ENCODE data around the gene HEPN1. TPM values are rescaled to one million over a fixed set of nuclear protein-coding genes. Genes with fewer than 3 reads are reported as not detected.
A peak's percentile ranks its signal among the peaks of the same experiment; 100 is the strongest.
"Not testable (repeated sequence)": the region's sequence is repeated elsewhere in the genome, so short reads cannot be mapped to it uniquely, and the experiment has no call there.

The HEPN1 gene
- total RNA-seq, 1 experiment from 2014 or later: not detected

- no peak overlapping the region for H3K4me3 ChIP-seq (ENCODE audit: low read depth in 2 of 2, low read length in 2 of 2)
- ChIA-PET POLR2A (no interaction called here), CTCF (interaction anchor here (0.7 kb wide), 1 partner anchor 129 kb away, joined by 3 read pairs; no protein-coding TSS in a partner anchor)
- no peaks in the 10 kb centered on the region for H3K9me3 ChIP-seq (ENCODE audit: control insufficient read depth, insufficient read depth, low read depth, low read length)
- H3K27ac ChIP-seq (ENCODE audit: low read length): no peak overlapping the region
- peak; percentile 78 for DNase-seq (ENCODE audit: low read depth, low spot score)
- intact Hi-C loops (cut with micrococcal nuclease; ENCODE audit: unreplicated experiment): loop anchor here (1.0 to 10.0 kb wide), 3 partner anchors 180 to 443 kb away; no protein-coding TSS in a partner anchor
- no peaks in the 10 kb centered on the region for H3K36me3 ChIP-seq (ENCODE audit: control insufficient read depth, insufficient read depth, low read length)
- H3K4me1 ChIP-seq (ENCODE audit: control insufficient read depth, insufficient read depth, low read length): no peaks in the 10 kb centered on the region
- BruUV-seq (replicated peaks): no TSS peak
- in situ Hi-C loops (cut with HindIII; ENCODE audit: low pct_unique_long_range_greater_than_20kb, low sequenced_read_pairs): no loop called here
- peak; percentile 99 for ATAC-seq
- no peaks in the 10 kb centered on the region for H3K27me3 ChIP-seq (ENCODE audit: control insufficient read depth, insufficient read depth, low read length)
- TF ChIP-seq POLR2AphosphoS5 (IDR thresholded peaks at IDR 0.05; ENCODE audit: low read depth, low read length): no peak
- TF ChIP-seq TCF7L2 (IDR thresholded peaks at IDR 0.05; ENCODE audit: low read depth, low read length): no peak
- TF ChIP-seq REST (IDR thresholded peaks at IDR 0.05; ENCODE audit: insufficient read depth in 1 of 2, low read depth in 2 of 2, low read length in 1 of 2): no peak
- TF ChIP-seq CTCF (IDR thresholded peaks at IDR 0.05): peak; percentile 77; the same call in 1 of the 2 replicates
- TF ChIP-seq SIN3A (IDR thresholded peaks at IDR 0.05; ENCODE audit: borderline replicate concordance, insufficient read depth, low read depth, low read length): no peak
Measured at GRCh38 chr11:124961972-124962609, 43.0 kb downstream of the HEPN1 start.

- ATAC-seq; POLR2A ChIA-PET; BruUV-seq (replicated peaks); CTCF ChIA-PET; H3K4me3 ChIP-seq (ENCODE audit: low read depth in 2 of 2, low read length in 2 of 2); H3K4me1 ChIP-seq (ENCODE audit: control insufficient read depth, insufficient read depth, low read length); H3K27me3 ChIP-seq (ENCODE audit: control insufficient read depth, insufficient read depth, low read length); DNase-seq (ENCODE audit: low read depth, low spot score); H3K36me3 ChIP-seq (ENCODE audit: control insufficient read depth, insufficient read depth, low read length); H3K9me3 ChIP-seq (ENCODE audit: control insufficient read depth, insufficient read depth, low read depth, low read length); H3K27ac ChIP-seq (ENCODE audit: low read length); in situ Hi-C loops (cut with HindIII; ENCODE audit: low pct_unique_long_range_greater_than_20kb, low sequenced_read_pairs): not testable (repeated sequence)
- intact Hi-C loops (cut with micrococcal nuclease; ENCODE audit: unreplicated experiment): loop anchor here (10.0 kb wide), 1 partner anchor 437 kb away; no protein-coding TSS in a partner anchor
Measured at GRCh38 chr11:124968197-124968596, 49.1 kb downstream of the HEPN1 start.

Other genes with a start within 250 kb of the HEPN1 start
- 14.9 TPM for gene SIAE, start 245.5 kb upstream of the HEPN1 start, total RNA-seq (2021; ENCODE audit: unreplicated experiment)
- gene SPA17, start 245.3 kb upstream of the HEPN1 start, total RNA-seq (2021; ENCODE audit: unreplicated experiment): 10.1 TPM
- 5.7 TPM for gene NRGN, start 179.3 kb upstream of the HEPN1 start, total RNA-seq (2021; ENCODE audit: unreplicated experiment)
- not detected for gene VSIG2, start 167.0 kb upstream of the HEPN1 start, total RNA-seq (2021; ENCODE audit: unreplicated experiment)
- gene ESAM, start 157.0 kb upstream of the HEPN1 start, total RNA-seq (2021; ENCODE audit: unreplicated experiment): 1.6 TPM
- 20.5 TPM for gene MSANTD2, start 118.8 kb upstream of the HEPN1 start, total RNA-seq (2021; ENCODE audit: unreplicated experiment)
- gene ROBO3, start 53.8 kb upstream of the HEPN1 start, total RNA-seq (2021; ENCODE audit: unreplicated experiment): 12.0 TPM
- 0.26 TPM for gene ROBO4, start 21.4 kb upstream of the HEPN1 start, total RNA-seq (2021; ENCODE audit: unreplicated experiment)
- gene HEPACAM, start 16.8 kb downstream of the HEPN1 start, total RNA-seq (2021; ENCODE audit: unreplicated experiment): not detected
- 2.8 TPM for gene CCDC15, start 35.0 kb downstream of the HEPN1 start, total RNA-seq (2021; ENCODE audit: unreplicated experiment)
- 0.23 TPM for gene SLC37A2, start 144.1 kb downstream of the HEPN1 start, total RNA-seq (2021; ENCODE audit: unreplicated experiment)
- gene TMEM218, start 192.4 kb downstream of the HEPN1 start, total RNA-seq (2021; ENCODE audit: unreplicated experiment): 26.8 TPM
- gene PKNOX2, start 245.5 kb downstream of the HEPN1 start, total RNA-seq (2021; ENCODE audit: unreplicated experiment): not detected